Stimulated activated naive B cell treated with anti-CD40 and anti-IgM and Interleukin-4, amounts not matched to agents 10 μg/mL and 1 μg/mL and 100 μg/mL, for 72 hours (primary cell): ENCODE results near the gene ZCCHC7.

Source experiments
- ATAC-seq, 2 donors: fragments of 150-1000 bp; cut with Tn5 transposase; replicated peaks; 2 replicates each; pipeline ENCODE4 v1.10.0; 2021; ENCODE audit warnings: moderate library complexity in 1 of 2
- DNase-seq: peaks from one replicate; pipeline ENCODE4 v3.0.0; 2021
- H3K27ac Mint-ChIP-seq: one replicate; pipeline ENCODE4 v1.8.0; 2022; ENCODE audit warnings: mild to moderate bottlenecking, mixed read lengths
- H3K27me3 Mint-ChIP-seq, 2 donors: one replicate each; pipeline ENCODE4 v1.8.0; 2022; ENCODE audit warnings: mixed read lengths in 2 of 2
- H3K36me3 Mint-ChIP-seq, 2 donors: one replicate each; pipeline ENCODE4 v1.8.0; 2022; ENCODE audit warnings: mixed read lengths in 2 of 2, mild to moderate bottlenecking in 1 of 2
- H3K4me1 Mint-ChIP-seq, 2 donors: one replicate each; pipeline ENCODE4 v1.8.0; 2022; ENCODE audit warnings: mixed read lengths in 2 of 2, mild to moderate bottlenecking in 1 of 2
- H3K4me3 Mint-ChIP-seq, 2 donors: one replicate each; pipeline ENCODE4 v1.8.0; 2022; ENCODE audit warnings: mild to moderate bottlenecking in 2 of 2, mixed read lengths in 2 of 2, moderate library complexity in 1 of 2
- H3K9me3 Mint-ChIP-seq, 2 donors: one replicate each; pipeline ENCODE4 v1.8.0; 2022; ENCODE audit warnings: mixed read lengths in 2 of 2, mild to moderate bottlenecking in 1 of 2

Gene ZCCHC7

DNA sequence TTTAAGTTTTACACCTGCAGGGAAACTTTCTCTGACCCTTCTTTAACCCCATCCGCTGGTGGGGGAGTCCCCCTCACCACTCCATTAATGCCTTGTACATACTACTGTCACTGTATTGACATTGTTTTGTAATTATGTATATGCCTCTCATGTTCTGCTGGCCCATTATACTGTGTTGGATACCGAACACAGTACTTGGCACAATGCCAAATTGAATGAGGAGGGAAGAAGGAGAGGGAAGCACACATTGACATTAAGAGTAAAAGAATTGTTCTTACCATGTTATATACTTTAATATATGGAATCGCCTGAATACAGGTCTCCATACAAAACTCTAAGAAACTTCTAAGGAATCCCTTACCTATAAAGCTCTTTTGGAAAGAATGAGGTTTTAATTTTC, 228.5 kb downstream of the ZCCHC7 start:
- Mint-ChIP-seq H3K9me3 (peaks cover 0 to 2% of the 10 kb centered on the region in 2 donors), H3K4me3 (no peak overlapping the region), H3K4me1 (peaks cover 28 to 31% of the 10 kb centered on the region in 2 donors), H3K36me3 (peaks cover 48 to 64% of the 10 kb centered on the region in 2 donors), H3K27ac (peak overlapping the region; percentile 6), H3K27me3 (no peaks in the 10 kb centered on the region)
- ATAC-seq (peak in 1 of 2 donors; percentile 34), DNase-seq (no peak)

GRCh38 chr9:37350486-37351190, 230.3 kb downstream of the ZCCHC7 start:
- peaks cover 48 to 67% of the 10 kb centered on the region in 2 donors for H3K36me3 Mint-ChIP-seq
- H3K27ac Mint-ChIP-seq = no peak overlapping the region
- no peak overlapping the region for H3K4me3 Mint-ChIP-seq
- no peaks in the 10 kb centered on the region for H3K27me3 Mint-ChIP-seq
- peaks cover 0 to 2% of the 10 kb centered on the region in 2 donors for H3K9me3 Mint-ChIP-seq
- H3K4me1 Mint-ChIP-seq = peaks cover 21 to 25% of the 10 kb centered on the region in 2 donors
- no peak for ATAC-seq
- DNase-seq = no peak

DNA sequence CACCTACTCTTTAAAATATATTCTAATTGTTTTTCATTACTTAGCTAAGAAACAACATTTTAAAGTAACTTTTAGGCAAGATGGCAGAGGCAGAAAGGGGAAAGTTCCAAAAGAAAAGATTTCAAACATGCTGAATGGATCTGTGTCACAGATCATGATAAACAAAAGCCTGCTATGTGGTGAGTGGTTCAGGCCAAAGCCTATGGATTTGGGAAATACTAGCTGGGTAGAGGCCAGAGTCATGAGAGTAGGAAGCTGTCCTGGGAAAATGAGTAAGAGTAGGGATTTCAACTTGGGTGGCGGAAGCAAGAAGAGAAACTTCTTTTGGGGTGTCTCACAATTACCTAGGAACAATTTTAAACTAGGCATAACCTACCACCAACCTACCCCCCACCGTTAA, 233.4 kb downstream of the ZCCHC7 start:
- H3K9me3 Mint-ChIP-seq = no peaks in the 10 kb centered on the region
- ATAC-seq = no peak
- H3K36me3 Mint-ChIP-seq = peaks cover 44 to 65% of the 10 kb centered on the region in 2 donors
- peak overlapping the region; percentile 83 for H3K27ac Mint-ChIP-seq
- DNase-seq = no peak
- peaks cover 14 to 15% of the 10 kb centered on the region in 2 donors for H3K4me1 Mint-ChIP-seq
- no peaks in the 10 kb centered on the region for H3K27me3 Mint-ChIP-seq
- no peak overlapping the region for H3K4me3 Mint-ChIP-seq

DNA sequence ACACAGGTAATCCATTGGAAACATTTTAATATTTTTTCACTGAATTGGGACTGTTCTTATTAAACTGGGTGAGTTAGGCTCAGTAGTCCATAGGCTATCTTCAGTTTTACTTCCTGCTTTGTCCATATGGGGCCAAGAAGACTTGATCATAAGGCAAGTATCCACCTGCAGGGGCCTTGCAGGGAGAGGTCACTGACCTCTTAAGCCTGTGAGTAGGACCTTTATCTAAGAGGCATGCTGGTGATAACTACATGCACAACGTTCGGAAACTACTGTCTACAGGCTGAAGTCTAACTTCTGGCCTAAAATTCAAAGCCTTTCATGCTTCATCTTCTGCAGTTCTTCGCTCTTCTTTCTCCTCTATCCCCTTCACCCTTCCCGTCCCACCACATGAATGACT, 242.1 kb downstream of the ZCCHC7 start:
- ATAC-seq (peak in 1 of 2 donors; percentile 14), DNase-seq (no peak)
- H3K4me1 Mint-ChIP-seq = peaks cover 34 to 52% of the 10 kb centered on the region in 2 donors
- no peaks in the 10 kb centered on the region for H3K27me3 Mint-ChIP-seq
- H3K27ac Mint-ChIP-seq = peak overlapping the region; percentile 76
- peaks cover 32 to 53% of the 10 kb centered on the region in 2 donors for H3K36me3 Mint-ChIP-seq
- H3K4me3 Mint-ChIP-seq = no peak overlapping the region
- peaks cover 7 to 8% of the 10 kb centered on the region in 2 donors for H3K9me3 Mint-ChIP-seq

GRCh38 chr9:37363124-37363523, 242.8 kb downstream of the ZCCHC7 start:
- ATAC-seq = no peak
- peaks cover 32 to 53% of the 10 kb centered on the region in 2 donors for H3K36me3 Mint-ChIP-seq
- H3K9me3 Mint-ChIP-seq = peaks cover 7 to 8% of the 10 kb centered on the region in 2 donors
- peak overlapping the region; percentile 76 for H3K27ac Mint-ChIP-seq
- no peaks in the 10 kb centered on the region for H3K27me3 Mint-ChIP-seq
- no peak for DNase-seq
- H3K4me3 Mint-ChIP-seq = no peak overlapping the region
- peaks cover 37 to 53% of the 10 kb centered on the region in 2 donors for H3K4me1 Mint-ChIP-seq

GRCh38 chr9:37364136-37364535, 243.8 kb downstream of the ZCCHC7 start:
- H3K4me3 Mint-ChIP-seq = no peak overlapping the region
- peaks cover 28 to 51% of the 10 kb centered on the region in 2 donors for H3K36me3 Mint-ChIP-seq
- peaks cover 39 to 61% of the 10 kb centered on the region in 2 donors for H3K4me1 Mint-ChIP-seq

GRCh38 chr9:37364751-37365360, 244.5 kb downstream of the ZCCHC7 start:
- Mint-ChIP-seq H3K36me3 (peaks cover 27 to 57% of the 10 kb centered on the region in 2 donors), H3K4me1 (peaks cover 46 to 68% of the 10 kb centered on the region in 2 donors), H3K4me3 (peak overlapping the region in 1 of 2 donors; percentile 3), H3K27me3 (no peaks in the 10 kb centered on the region), H3K27ac (peak overlapping the region; percentile 80), H3K9me3 (peaks cover 7 to 8% of the 10 kb centered on the region in 2 donors)
- ATAC-seq = peak in 1 of 2 donors; percentile 35
- DNase-seq = no peak

More at GRCh38 chr9:37364136-37364535, 243.8 kb downstream of the ZCCHC7 start:
- peak overlapping the region; percentile 53 for H3K27ac Mint-ChIP-seq
- no peak for ATAC-seq
- DNase-seq = no peak
- H3K27me3 Mint-ChIP-seq = no peaks in the 10 kb centered on the region
- H3K9me3 Mint-ChIP-seq = peaks cover 7 to 8% of the 10 kb centered on the region in 2 donors

DNA sequence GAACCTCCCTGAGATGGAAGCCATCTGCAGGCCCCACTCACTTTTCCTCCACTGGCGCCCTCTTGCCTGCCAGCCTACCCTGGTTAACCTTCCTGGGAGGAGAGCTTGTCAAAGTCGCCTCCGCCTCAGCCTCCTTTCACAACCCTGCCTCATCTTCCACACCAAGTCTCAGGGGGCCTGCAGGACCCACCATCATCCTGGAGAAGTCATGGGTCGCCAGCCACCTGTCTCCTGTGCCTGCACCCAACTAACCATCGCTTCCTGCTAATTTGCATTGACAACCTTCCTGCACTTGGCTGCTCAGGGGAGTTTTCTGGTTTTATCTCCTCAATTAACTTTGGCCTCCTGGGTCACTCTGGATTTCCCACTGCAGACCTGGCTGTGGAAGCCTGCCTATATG, 249.3 kb downstream of the ZCCHC7 start:
- peak; percentile 72 for DNase-seq
- peaks cover 63 to 82% of the 10 kb centered on the region in 2 donors for H3K4me1 Mint-ChIP-seq
- H3K27me3 Mint-ChIP-seq = no peaks in the 10 kb centered on the region
- peak overlapping the region; percentile 98 for H3K27ac Mint-ChIP-seq
- peak; percentile 35 to 43 for ATAC-seq
- peak overlapping the region; percentile 69 to 84 for H3K4me3 Mint-ChIP-seq
- H3K9me3 Mint-ChIP-seq = peaks cover 2 to 4% of the 10 kb centered on the region in 2 donors
- H3K36me3 Mint-ChIP-seq = peaks cover 8 to 25% of the 10 kb centered on the region in 2 donors

GRCh38 chr9:37370282-37370681, 249.9 kb downstream of the ZCCHC7 start:
- DNase-seq = no peak
- Mint-ChIP-seq H3K4me1 (peaks cover 64 to 82% of the 10 kb centered on the region in 2 donors), H3K9me3 (no peaks in the 10 kb centered on the region), H3K27me3 (no peaks in the 10 kb centered on the region), H3K27ac (peak overlapping the region; percentile 98), H3K36me3 (peaks cover 5 to 22% of the 10 kb centered on the region in 2 donors), H3K4me3 (peak overlapping the region; percentile 52 to 84)
- no peak for ATAC-seq

GRCh38 chr9:37370968-37371563, 250.7 kb downstream of the ZCCHC7 start:
- Mint-ChIP-seq H3K27ac (peak overlapping the region; percentile 98), H3K36me3 (peaks cover 5 to 22% of the 10 kb centered on the region in 2 donors), H3K9me3 (no peaks in the 10 kb centered on the region), H3K4me1 (peaks cover 65 to 81% of the 10 kb centered on the region in 2 donors), H3K27me3 (no peaks in the 10 kb centered on the region), H3K4me3 (peak overlapping the region; percentile 41 to 65)
- DNase-seq (peak; percentile 80), ATAC-seq (peak; percentile 66 to 77)

- DNase-seq = peak; percentile 84
- Mint-ChIP-seq H3K4me1 (peaks cover 65 to 81% of the 10 kb centered on the region in 2 donors), H3K4me3 (peak overlapping the region; percentile 41 to 65), H3K9me3 (peaks cover 0 to 3% of the 10 kb centered on the region in 2 donors), H3K27me3 (no peaks in the 10 kb centered on the region), H3K27ac (peak overlapping the region; percentile 98), H3K36me3 (peaks cover 3 to 20% of the 10 kb centered on the region in 2 donors)
- peak; percentile 43 to 61 for ATAC-seq
These were observed 251.4 kb downstream of the ZCCHC7 start for GRCh38 chr9:37371565-37372464.

DNA sequence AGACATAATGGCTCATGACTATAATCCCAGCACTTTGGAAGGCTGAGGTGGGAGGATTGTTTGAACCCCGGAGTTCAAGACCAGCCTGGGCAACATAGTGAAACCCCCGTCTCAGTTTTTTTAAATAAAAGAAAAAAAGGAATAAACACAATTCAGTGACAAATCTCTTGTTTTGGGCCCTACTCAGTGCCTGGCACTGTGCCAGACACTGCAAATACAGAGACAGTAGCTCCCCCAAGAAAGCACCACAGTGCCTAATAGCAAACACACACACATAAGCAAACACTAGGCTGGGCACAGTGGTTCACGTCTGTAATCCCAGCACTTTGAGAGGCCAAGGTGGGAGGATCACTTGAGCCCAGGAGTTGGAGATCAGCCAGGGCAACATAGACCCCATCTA, 252.5 kb downstream of the ZCCHC7 start:
- no peak for ATAC-seq
- H3K4me3 Mint-ChIP-seq = no peak overlapping the region
- H3K27me3 Mint-ChIP-seq = no peaks in the 10 kb centered on the region

GRCh38 chr9:37373621-37374020, 253.2 kb downstream of the ZCCHC7 start:
- H3K9me3 Mint-ChIP-seq = peaks cover 0 to 6% of the 10 kb centered on the region in 2 donors
- peaks cover 2 to 22% of the 10 kb centered on the region in 2 donors for H3K36me3 Mint-ChIP-seq
- peaks cover 68 to 93% of the 10 kb centered on the region in 2 donors for H3K4me1 Mint-ChIP-seq
- no peak overlapping the region for H3K4me3 Mint-ChIP-seq
- H3K27ac Mint-ChIP-seq = peak overlapping the region; percentile 98
- DNase-seq = no peak
- no peaks in the 10 kb centered on the region for H3K27me3 Mint-ChIP-seq
- no peak for ATAC-seq

More for the DNA sequence above, 252.5 kb downstream of the ZCCHC7 start:
- H3K4me1 Mint-ChIP-seq = peaks cover 68 to 91% of the 10 kb centered on the region in 2 donors
- H3K9me3 Mint-ChIP-seq = peaks cover 0 to 6% of the 10 kb centered on the region in 2 donors
- peaks cover 2 to 21% of the 10 kb centered on the region in 2 donors for H3K36me3 Mint-ChIP-seq
- peak overlapping the region; percentile 98 for H3K27ac Mint-ChIP-seq
- no peak for DNase-seq
